SKM-1 treated with dmso at 0.1 percent for 144 hours (cell line): ENCODE data around the gene MED25.

Source experiments
- DNase-seq: peaks from one replicate; lab custom pipeline; 2025; ENCODE audit not compliant: unreplicated experiment; lab: John Stamatoyannopoulos, UW

MED25 gene

GRCh38 chr19:49872245-49873128 is 54.4 kb downstream of the MED25 start:
- no peak for DNase-seq

GRCh38 chr19:49873129-49873521 is 55.0 kb downstream of the MED25 start:
- no peak for DNase-seq

GRCh38 chr19:49873834-49874233 is 55.7 kb downstream of the MED25 start:
- DNase-seq = no peak

- no peak for DNase-seq
Observed at GRCh38 chr19:49874503-49875157, 56.5 kb downstream of the MED25 start.

GRCh38 chr19:49875177-49875576 is 57.1 kb downstream of the MED25 start:
- DNase-seq = no peak

GRCh38 chr19:49875857-49876421 is 57.9 kb downstream of the MED25 start:
- no peak for DNase-seq

- DNase-seq = peak; percentile 83
Observed at GRCh38 chr19:49876422-49877019, 58.4 kb downstream of the MED25 start.

GRCh38 chr19:49877020-49877878 is 59.2 kb downstream of the MED25 start, which contains the start of the genes AKT1S1 and TBC1D17:
TSS of gene AKT1S1 (minus strand) at chr19:49877355. CDS start at chr19:49873295, 4,060 bp downstream.
TSS of gene TBC1D17 (plus strand) at chr19:49877702. CDS start at chr19:49877724, 22 bp downstream.
- peak; percentile 92 for DNase-seq

- DNase-seq = peak; percentile 51
Observed at GRCh38 chr19:49877879-49878743, 60.0 kb downstream of the MED25 start.

- DNase-seq = no peak
Observed at GRCh38 chr19:49878744-49879070, 60.6 kb downstream of the MED25 start.

- no peak for DNase-seq
Observed at GRCh38 chr19:49879243-49879963, 61.3 kb downstream of the MED25 start.

GRCh38 chr19:49880162-49880869 is 62.2 kb downstream of the MED25 start:
- no peak for DNase-seq

- no peak for DNase-seq
Observed at GRCh38 chr19:49881186-49881585, 63.1 kb downstream of the MED25 start.

GRCh38 chr19:49881672-49882394 is 63.7 kb downstream of the MED25 start:
- DNase-seq = no peak

GRCh38 chr19:49882643-49883042 is 64.6 kb downstream of the MED25 start:
- no peak for DNase-seq

- no peak for DNase-seq
Observed at GRCh38 chr19:49883094-49883493, 65.0 kb downstream of the MED25 start.

GRCh38 chr19:49884109-49884508 is 66.0 kb downstream of the MED25 start:
- no peak for DNase-seq

GRCh38 chr19:49884760-49885159 is 66.7 kb downstream of the MED25 start:
- no peak for DNase-seq
